H1 (cell line): Measurements from ENCODE around the gene PANX3. TPM values are rescaled to one million over a fixed set of nuclear protein-coding genes. Genes with fewer than 3 reads are reported as not detected.

Experiments
- CTCF ChIA-PET: fragments of 300-600 bp; sonication (Branson Sonifier 250); formaldehyde crosslinking; loops from one replicate; lab custom pipeline; 2021; ENCODE audit not compliant: partially characterized antibody; lab: Charles Lee
- POLR2A ChIA-PET: fragments of 300-600 bp; sonication (Branson Sonifier 250); formaldehyde crosslinking; loops from one replicate; lab custom pipeline; 2021; ENCODE audit warnings: inconsistent platforms; ENCODE audit not compliant: partially characterized antibody; lab: Charles Lee
- DNase-seq, 2 experiments: peaks; one replicate each; pipeline versions ENCODE4 v3.0.0 to v3.0.0-alpha.2; 2010 to 2022; ENCODE audit warnings: low spot score in 2 of 2, low read depth in 1 of 2, mixed read lengths in 1 of 2
- FAIRE-seq: peaks from 2 replicates; lab custom pipeline; 2011; peaks lifted over from hg19 to GRCh38; lab: Jason Lieb, UNC
- H2AFZ ChIP-seq: 2 replicates; pipeline ENCODE4 v1.8.1; 2012; ENCODE audit warnings: low read length, inconsistent platforms
- H2AK5ac ChIP-seq: 2 replicates; pipeline ENCODE4 v1.6.1; 2013; ENCODE audit warnings: low read depth, low read length
- H2BK120ac ChIP-seq: replicated peaks from 2 replicates; pipeline ENCODE3; 2013; ENCODE audit warnings: low read depth, low read length, inconsistent platforms
- H2BK12ac ChIP-seq: 2 replicates; pipeline ENCODE4 v1.6.1; 2013; ENCODE audit warnings: low read depth, low read length
- H2BK15ac ChIP-seq: 2 replicates; pipeline ENCODE4 v1.6.1; 2013; ENCODE audit warnings: low read length
- H2BK20ac ChIP-seq: 2 replicates; pipeline ENCODE4 v1.6.1; 2013; ENCODE audit warnings: low read length
- H2BK5ac ChIP-seq: 2 replicates; pipeline ENCODE4 v1.6.1; 2013; ENCODE audit warnings: low read depth, low read length
- H3K14ac ChIP-seq: 2 replicates; pipeline ENCODE4 v1.6.1; 2013; ENCODE audit warnings: inconsistent platforms; ENCODE audit not compliant: insufficient read length
- H3K18ac ChIP-seq: 2 replicates; pipeline ENCODE4 v1.6.1; 2013; ENCODE audit warnings: low read length; ENCODE audit errors: extremely low read depth
- H3K23ac ChIP-seq: 2 replicates; pipeline ENCODE4 v1.6.1; 2013; ENCODE audit warnings: inconsistent platforms; ENCODE audit not compliant: insufficient read length
- H3K23me2 ChIP-seq: 2 replicates; pipeline ENCODE4 v1.6.1; 2013; ENCODE audit warnings: low read depth, low read length
- H3K27ac ChIP-seq: 2 replicates; pipeline ENCODE4 v1.6.1; 2011; ENCODE audit warnings: low read depth, low read length, inconsistent platforms
- H3K27me3 ChIP-seq, 4 experiments: replicated peaks in 1 of 4; 1 replicate in 1 of 4; 2 replicates in 3 of 4; pipeline versions ENCODE4 v1.6.1 to v1.8.1; 2011 to 2013; ENCODE audit warnings: low read length in 3 of 4, mild to moderate bottlenecking in 3 of 4, inconsistent platforms in 2 of 4, mixed read lengths in 2 of 4, moderate library complexity in 1 of 4; ENCODE audit not compliant: control insufficient read depth in 3 of 4, insufficient read depth in 3 of 4; ENCODE audit errors: extremely low read depth in 1 of 4
- H3K36me3 ChIP-seq, 4 experiments: 2 replicates each; pipeline versions ENCODE4 v1.6.1 to v1.8.1; 2011 to 2013; ENCODE audit warnings: mild to moderate bottlenecking in 4 of 4, low read length in 3 of 4, moderate library complexity in 2 of 4, control low read depth in 1 of 4, inconsistent platforms in 1 of 4; ENCODE audit not compliant: insufficient read depth in 4 of 4, control insufficient read depth in 2 of 4
- H3K4ac ChIP-seq: replicated peaks from 2 replicates; pipeline ENCODE3; 2013; ENCODE audit warnings: low read length, low read depth, mixed read lengths, inconsistent platforms; ENCODE audit not compliant: insufficient read length
- H3K4me1 ChIP-seq, 4 experiments: replicated peaks in 1 of 4; 1 replicate in 1 of 4; 2 replicates in 3 of 4; pipeline versions ENCODE4 v1.6.1 to v1.8.1; 2011 to 2013; ENCODE audit warnings: low read length in 3 of 4, inconsistent platforms in 2 of 4, mixed read lengths in 1 of 4; ENCODE audit not compliant: insufficient read depth in 4 of 4, control insufficient read depth in 3 of 4
- H3K4me2 ChIP-seq, 2 experiments: 2 replicates each; pipeline versions ENCODE4 v1.6.1 to v1.8.1; 2011 to 2013; ENCODE audit warnings: low read depth in 2 of 2, low read length in 2 of 2, control low read depth in 1 of 2, inconsistent platforms in 1 of 2, mild to moderate bottlenecking in 1 of 2; ENCODE audit not compliant: insufficient read depth in 1 of 2
- H3K4me3 ChIP-seq, 4 experiments: fragments of 200-600, 300-600 bp in 1 of 4; sonication (generic), shearing (Covaris generic), sonication (Bioruptor Twin) in 1 of 4; 2 replicates each; pipeline versions ENCODE4 v1.5.1 to v1.8.1; 2011 to 2016; ENCODE audit warnings: low read length in 4 of 4, low read depth in 3 of 4, control low read depth in 2 of 4, inconsistent platforms in 2 of 4, mild to moderate bottlenecking in 2 of 4, mixed read lengths in 1 of 4, moderate library complexity in 1 of 4; ENCODE audit not compliant: insufficient read depth in 2 of 4; ENCODE audit errors: extremely low read depth in 1 of 4
- H3K56ac ChIP-seq: replicated peaks from 2 replicates; pipeline ENCODE3; 2013; ENCODE audit warnings: low read depth, mild to moderate bottlenecking, mixed read lengths, low read length, inconsistent platforms; ENCODE audit not compliant: insufficient read length
- H3K79me1 ChIP-seq: 2 replicates; pipeline ENCODE4 v1.6.1; 2013; ENCODE audit warnings: low read depth, low read length, control low read depth
- H3K79me2 ChIP-seq, 2 experiments: 2 replicates each; pipeline versions ENCODE4 v1.6.1 to v1.8.1; 2012 to 2013; ENCODE audit warnings: low read length in 2 of 2, mild to moderate bottlenecking in 2 of 2, inconsistent platforms in 1 of 2; ENCODE audit not compliant: insufficient read depth in 2 of 2, control insufficient read depth in 1 of 2
- H3K9ac ChIP-seq, 4 experiments: replicated peaks in 1 of 4; 1 replicate in 1 of 4; 2 replicates in 3 of 4; pipeline versions ENCODE4 v1.6.1 to v1.8.1; 2011 to 2013; ENCODE audit warnings: low read depth in 3 of 4, low read length in 3 of 4, control low read depth in 2 of 4, mild to moderate bottlenecking in 2 of 4, moderate library complexity in 2 of 4, inconsistent platforms in 1 of 4; ENCODE audit errors: extremely low read depth in 1 of 4
- H3K9me3 ChIP-seq, 2 experiments: 2 replicates each; pipeline versions ENCODE4 v1.6.1 to v1.8.1; 2012 to 2013; ENCODE audit warnings: mild to moderate bottlenecking in 2 of 2, moderate library complexity in 2 of 2, control low read depth in 1 of 2, inconsistent platforms in 1 of 2, low read depth in 1 of 2, low read length in 1 of 2, mixed read lengths in 1 of 2; ENCODE audit not compliant: insufficient read depth in 2 of 2
- H4K20me1 ChIP-seq, 2 experiments: replicated peaks in 1 of 2; 2 replicates each; pipeline versions ENCODE3 to v1.8.1; 2011 to 2013; ENCODE audit warnings: inconsistent platforms in 2 of 2, low read length in 2 of 2, mild to moderate bottlenecking in 1 of 2; ENCODE audit not compliant: insufficient read depth in 2 of 2, control insufficient read depth in 1 of 2
- H4K5ac ChIP-seq: 2 replicates; pipeline ENCODE4 v1.6.1; 2013; ENCODE audit warnings: low read length, low read depth, mixed read lengths, inconsistent platforms; ENCODE audit not compliant: insufficient read length
- H4K8ac ChIP-seq: 2 replicates; pipeline ENCODE4 v1.8.0; 2013; ENCODE audit warnings: mild to moderate bottlenecking, moderate library complexity, low read length, inconsistent platforms; ENCODE audit not compliant: insufficient read depth; ENCODE audit errors: extremely low read depth
- H4K91ac ChIP-seq: replicated peaks from 2 replicates; pipeline ENCODE3; 2013; ENCODE audit warnings: low read length, mixed read lengths, inconsistent platforms; ENCODE audit not compliant: insufficient read length
- CHD2 ChIP-seq: IDR thresholded peaks from 2 replicates; pipeline ENCODE4 v1.6.1; 2012; ENCODE audit warnings: low read length, improper control_type of control experiment
- FOSL1 ChIP-seq: IDR thresholded peaks from 2 replicates; pipeline ENCODE4 v1.6.1; 2011; ENCODE audit warnings: mild to moderate bottlenecking, low read depth, low read length, moderate library complexity; ENCODE audit not compliant: insufficient read depth
- GABPA ChIP-seq: IDR thresholded peaks from 2 replicates; pipeline ENCODE4 v1.6.1; 2011; ENCODE audit warnings: mild to moderate bottlenecking, low read length, moderate library complexity, borderline replicate concordance; ENCODE audit not compliant: insufficient read depth
- NANOG ChIP-seq: IDR thresholded peaks from 2 replicates; pipeline ENCODE4 v1.6.1; 2011; ENCODE audit warnings: low read length, low read depth, mild to moderate bottlenecking, inconsistent platforms; ENCODE audit not compliant: insufficient read depth, poor library complexity, severe bottlenecking
- PHF8 ChIP-seq: fragments of 200-600 bp; sonication (generic); conservative IDR thresholded peaks from 2 replicates; pipeline ENCODE4 v1.7.1; 2012; ENCODE audit warnings: low read depth, mild to moderate bottlenecking, inconsistent platforms, low read length, moderate library complexity
- RAD21 ChIP-seq, 2 experiments: IDR thresholded peaks in 1 of 2; conservative IDR thresholded peaks in 1 of 2; 2 replicates each; pipeline ENCODE4 v1.6.1; 2011; ENCODE audit warnings: low read depth in 2 of 2, low read length in 2 of 2, improper control_type of control experiment in 1 of 2, inconsistent platforms in 1 of 2, mild to moderate bottlenecking in 1 of 2, moderate library complexity in 1 of 2
- SIN3A ChIP-seq, 2 experiments: IDR thresholded peaks in 1 of 2; conservative IDR thresholded peaks in 1 of 2; 2 replicates each; pipeline ENCODE4 v1.6.1; 2011 to 2012; ENCODE audit warnings: low read length in 2 of 2, improper control_type of control experiment in 1 of 2, low read depth in 1 of 2, mild to moderate bottlenecking in 1 of 2
- SP1 ChIP-seq: IDR thresholded peaks from 2 replicates; pipeline ENCODE4 v1.6.1; 2011; ENCODE audit warnings: low read depth, low read length
- TAF7 ChIP-seq: optimal IDR thresholded peaks from 2 replicates; pipeline ENCODE3; 2011; ENCODE audit warnings: low read depth, mild to moderate bottlenecking, inconsistent platforms, low read length, moderate library complexity, borderline replicate concordance
- whole genome bisulfite sequencing, 2 experiments: shearing (Covaris generic) in 1 of 2; methylation state at CpG; one replicate each; pipeline versions ENCODE4 v1.1.6 to v1.1.7; 2013 to 2015; ENCODE audit warnings: low lambda C conversion rate in 2 of 2, mixed read lengths in 2 of 2, inconsistent platforms in 1 of 2, low coverage in 1 of 2, missing lambda C conversion rate in 1 of 2; ENCODE audit not compliant: insufficient replicate concordance in 2 of 2, insufficient coverage in 1 of 2, insufficient read length in 1 of 2; ENCODE audit errors: extremely low coverage in 1 of 2, missing lambda C conversion rate in 1 of 2; 5-methylcytosine and 5-hydroxymethylcytosine counted together
- polyA plus RNA-seq, 7 experiments: library from polyadenylated mRNA; depleted of rRNA in 3 of 7; stranded (reverse) in 5 of 7; unstranded in 2 of 7; fragments of >200 nt in 5 of 7; fragments of 200-250 nt in 2 of 7; gene quantifications; 1 replicate in 5 of 7; 2 replicates in 1 of 7; 4 replicates in 1 of 7; pipeline versions ENCODE4 v1.2.1 to v1.2.3, GENCODE V29; 2011 to 2013; ENCODE audit warnings: missing spikeins in 2 of 7, mixed read lengths in 2 of 7
- total RNA-seq: library from RNA; stranded (reverse); fragmentation: NEBNext Ultra II Directional; extraction: Animal tissue kit (Norgen Biotek cat#: 25700); gene quantifications from 2 replicates; pipeline ENCODE4 v1.2.1, GENCODE V29; 2021
- TF ChIP-seq, protein P1 (sequence below), 3 experiments: IDR thresholded peaks; 1 replicate in 2 of 3; 2 replicates in 1 of 3; pipeline versions ENCODE4 v1.5.1 to v1.6.1; 2011; ENCODE audit warnings: low read length in 3 of 3, mild to moderate bottlenecking in 3 of 3, inconsistent platforms in 2 of 3, low read depth in 1 of 3, moderate library complexity in 1 of 3; ENCODE audit not compliant: insufficient read depth in 1 of 3; ENCODE audit errors: control extremely low read depth in 1 of 3

The PANX3 gene
- total and polyA plus RNA-seq, 2 of the 8 experiments (the other 6 are each of a cell fraction or from before 2014, with no cell fraction given), result not detected

DNA sequence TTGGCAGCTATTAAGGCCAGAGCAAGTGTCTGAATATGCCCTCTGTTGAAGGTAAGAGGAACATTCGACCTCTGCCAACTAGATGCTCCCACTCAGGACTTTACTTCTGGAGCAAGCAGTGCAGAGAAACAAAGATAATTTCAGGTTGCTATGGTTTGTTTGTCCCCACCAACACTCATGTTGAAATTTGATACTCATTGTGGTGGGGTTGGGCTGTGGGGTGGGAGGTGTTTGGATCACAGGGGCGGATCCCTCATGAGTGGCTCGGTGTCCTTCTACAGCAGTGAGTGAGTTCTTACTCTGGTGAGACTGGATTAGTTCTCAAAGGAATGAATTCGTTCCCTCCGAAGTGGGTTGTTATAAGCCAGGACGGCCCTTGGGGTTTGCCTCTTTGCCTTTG lies 29.4 kb upstream of the PANX3 start:
- Histone ChIP-seq H3K79me1 (no peaks in the 10 kb centered on the region), H3K79me2 (no peaks in the 10 kb centered on the region), H4K5ac (no peak overlapping the region), H3K4me3 (no peak overlapping the region), H3K36me3 (no peaks in the 10 kb centered on the region), H3K4ac (no peak overlapping the region), H3K4me2 (no peak overlapping the region), H4K8ac (no peak overlapping the region), H2AK5ac (no peak overlapping the region), H2BK12ac (no peak overlapping the region), H3K4me1 (peaks cover 0 to 3% (median 0%) of the 10 kb centered on the region in 4 experiments; a peak in 1 of 7 replicates), H2AFZ (peak overlapping the region; percentile 40), H3K56ac (no peak overlapping the region), H3K9me3 (no peaks in the 10 kb centered on the region), H2BK15ac (no peak overlapping the region), H3K27me3 (no peaks in the 10 kb centered on the region), H4K20me1 (no peaks in the 10 kb centered on the region), H2BK120ac (no peak overlapping the region), H3K23me2 (no peaks in the 10 kb centered on the region), H4K91ac (no peak overlapping the region), H3K14ac (no peak overlapping the region), H3K27ac (no peak overlapping the region), H2BK20ac (no peak overlapping the region), H3K18ac (no peak overlapping the region), H3K9ac (no peak overlapping the region), H3K23ac (no peak overlapping the region), H2BK5ac (no peak overlapping the region)
- CTCF ChIA-PET, result interaction anchor here (1.7 to 2.0 kb wide), 2 partner anchors 11 to 167 kb away, joined by 5 to 9 read pairs; no protein-coding TSS in a partner anchor
- 84% methylated on average over 5 of the region's 6 CpGs; no CpG with 5 or more reads in 1 of the 2 experiments for WGBS, 2 experiments
- no peak for DNase-seq
- no peak for FAIRE-seq
- POLR2A ChIA-PET, result no interaction called here
- TF ChIP-seq SP1, result no peak
- no peak for TF ChIP-seq TAF7
- no peak for TF ChIP-seq SIN3A (conservative IDR thresholded peaks at IDR 0.05 in 1 of 2, IDR thresholded peaks at IDR 0.05 in 1 of 2; ENCODE audit: low read depth in 1 of 2, low read length in 2 of 2)
- TF ChIP-seq GABPA, result no peak
- no peak for TF ChIP-seq NANOG
- TF ChIP-seq, protein P1, sequence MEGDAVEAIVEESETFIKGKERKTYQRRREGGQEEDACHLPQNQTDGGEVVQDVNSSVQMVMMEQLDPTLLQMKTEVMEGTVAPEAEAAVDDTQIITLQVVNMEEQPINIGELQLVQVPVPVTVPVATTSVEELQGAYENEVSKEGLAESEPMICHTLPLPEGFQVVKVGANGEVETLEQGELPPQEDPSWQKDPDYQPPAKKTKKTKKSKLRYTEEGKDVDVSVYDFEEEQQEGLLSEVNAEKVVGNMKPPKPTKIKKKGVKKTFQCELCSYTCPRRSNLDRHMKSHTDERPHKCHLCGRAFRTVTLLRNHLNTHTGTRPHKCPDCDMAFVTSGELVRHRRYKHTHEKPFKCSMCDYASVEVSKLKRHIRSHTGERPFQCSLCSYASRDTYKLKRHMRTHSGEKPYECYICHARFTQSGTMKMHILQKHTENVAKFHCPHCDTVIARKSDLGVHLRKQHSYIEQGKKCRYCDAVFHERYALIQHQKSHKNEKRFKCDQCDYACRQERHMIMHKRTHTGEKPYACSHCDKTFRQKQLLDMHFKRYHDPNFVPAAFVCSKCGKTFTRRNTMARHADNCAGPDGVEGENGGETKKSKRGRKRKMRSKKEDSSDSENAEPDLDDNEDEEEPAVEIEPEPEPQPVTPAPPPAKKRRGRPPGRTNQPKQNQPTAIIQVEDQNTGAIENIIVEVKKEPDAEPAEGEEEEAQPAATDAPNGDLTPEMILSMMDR (IDR thresholded peaks at IDR 0.05; ENCODE audit: control extremely low read depth in 1 of 3, insufficient read depth in 1 of 3, low read depth in 1 of 3, low read length in 3 of 3), result no peak
- no peak for TF ChIP-seq FOSL1
- no peak for TF ChIP-seq CHD2
- no peak for TF ChIP-seq RAD21 (IDR thresholded peaks at IDR 0.05 in 1 of 2, conservative IDR thresholded peaks at IDR 0.05 in 1 of 2; ENCODE audit: low read depth in 2 of 2, low read length in 2 of 2)
- TF ChIP-seq PHF8, result no peak
